HepG2 (cell line): ENCODE measurements around the gene RABGGTA. TPM values are rescaled to one million over a fixed set of nuclear protein-coding genes. Genes with fewer than 3 reads are reported as not detected.

Experiments used
- ARNT2 ChIP-seq: sonication (generic); formaldehyde crosslinking; IDR thresholded peaks from 2 replicates; pipeline ENCODE4 v1.8.0; 2022; ENCODE audit warnings: mild to moderate bottlenecking, low read depth, missing genetic modification reagents, moderate library complexity
- BCL6 ChIP-seq: IDR thresholded peaks from 2 replicates; pipeline ENCODE4 v1.6.1; 2016; ENCODE audit warnings: missing genetic modification reagents, missing compliant biosample characterization
- KIAA2018 ChIP-seq: sonication (generic); formaldehyde crosslinking; IDR thresholded peaks from 2 replicates; pipeline ENCODE4 v1.5.0; 2020; ENCODE audit warnings: mild to moderate bottlenecking, missing genetic modification reagents, borderline replicate concordance
- KLF13 ChIP-seq: sonication (generic); formaldehyde crosslinking; IDR thresholded peaks from 2 replicates; pipeline ENCODE4 v1.4.0; 2020; ENCODE audit warnings: mild to moderate bottlenecking, missing genetic modification reagents
- NFE2L2 ChIP-seq: fragments of 150-350 bp; IDR thresholded peaks from 2 replicates; pipeline ENCODE4 v1.6.1; 2014; ENCODE audit warnings: low read length
- RFX1 ChIP-seq: fragments of 450-650 bp; IDR thresholded peaks from 2 replicates; pipeline ENCODE4 v1.6.1; 2017
- TBL1XR1 ChIP-seq: fragments of 150-350 bp; IDR thresholded peaks from 2 replicates; pipeline ENCODE4 v1.6.1; 2014; ENCODE audit warnings: borderline replicate concordance, low read length; ENCODE audit not compliant: partially characterized antibody
- TBX2 ChIP-seq: sonication (generic); formaldehyde crosslinking; IDR thresholded peaks from 2 replicates; pipeline ENCODE4 v1.5.0; 2020; ENCODE audit warnings: missing genetic modification reagents, mild to moderate bottlenecking, borderline replicate concordance
- TBX3 ChIP-seq: fragments of 450-650 bp; IDR thresholded peaks from 2 replicates; pipeline ENCODE4 v1.6.1; 2017; ENCODE audit warnings: antibody characterized with exemption, mild to moderate bottlenecking, inconsistent platforms, borderline replicate concordance
- TFAP4 ChIP-seq: sonication (generic); IDR thresholded peaks from 2 replicates; pipeline ENCODE4 v1.6.1; 2016; ENCODE audit warnings: low read depth, borderline replicate concordance
- THAP8 ChIP-seq: sonication (generic); formaldehyde crosslinking; IDR thresholded peaks from 2 replicates; pipeline ENCODE4 v1.5.1; 2020; ENCODE audit warnings: missing genetic modification reagents, mild to moderate bottlenecking, borderline replicate concordance
- ZFX ChIP-seq: sonication (generic); formaldehyde crosslinking; IDR thresholded peaks from 2 replicates; pipeline ENCODE4 v1.4.0; 2020; ENCODE audit warnings: mild to moderate bottlenecking, low read depth, missing genetic modification reagents, moderate library complexity
- ZNF549 ChIP-seq: sonication (generic); formaldehyde crosslinking; IDR thresholded peaks from 2 replicates; pipeline ENCODE4 v1.5.0; 2020; ENCODE audit warnings: missing genetic modification reagents
- ZNF597 ChIP-seq: sonication (generic); formaldehyde crosslinking; IDR thresholded peaks from 2 replicates; pipeline ENCODE4 v1.5.0; 2020; ENCODE audit warnings: missing genetic modification reagents
- ZNF644 ChIP-seq: IDR thresholded peaks from 2 replicates; pipeline ENCODE4 v1.6.1; 2016; ENCODE audit warnings: low read depth
- ZNF720 ChIP-seq: sonication (generic); formaldehyde crosslinking; IDR thresholded peaks from 2 replicates; pipeline ENCODE4 v1.4.0; 2020; ENCODE audit warnings: missing genetic modification reagents
- polyA plus RNA-seq, 8 experiments: library from polyadenylated mRNA; depleted of rRNA in 3 of 8; stranded (reverse) in 7 of 8; unstranded in 1 of 8; fragments of >200 nt; fragmentation: Illumina TruSeq in 4 of 8; extraction: Trizol in 4 of 8; gene quantifications; 2 replicates each; pipeline versions ENCODE4 v1.2.1 to v1.2.3, GENCODE V29; 2011 to 2016; ENCODE audit warnings: low read depth in 4 of 8, missing spikeins in 1 of 8, mixed read lengths in 1 of 8; ENCODE audit not compliant: insufficient read depth in 1 of 8
- total RNA-seq, 5 experiments: library from RNA; depleted of rRNA; stranded (reverse); fragments of >200 nt; fragmentation: Illumina TruSeq; extraction: Trizol; gene quantifications; 2 replicates each; pipeline ENCODE4 v1.2.3, GENCODE V29; 2016; ENCODE audit warnings: low read depth in 1 of 5

RABGGTA gene
- total and polyA plus RNA-seq, 2 of the 13 experiments (the other 11 are each of a cell fraction or from before 2014, with no cell fraction given), result 57.9 to 90.8 TPM

GRCh38 chr14:24241829-24242443 is 29.5 kb downstream of the RABGGTA start (continued):
- TF ChIP-seq TBX3 (no peak), ZFX (CRISPR knock-in tag) (peak; percentile 84), TFAP4 (no peak), KIAA2018 (CRISPR knock-in tag) (peak; percentile 38; the same call in 1 of the 2 replicates), TBX2 (CRISPR knock-in tag) (no peak), ZNF597 (CRISPR knock-in tag) (0 out of 2 replicates have a peak, but pooled peaks have one; percentile 18), NFE2L2 (no peak), BCL6 (CRISPR knock-in tag) (peak; percentile 53; the same call in 1 of the 2 replicates), ARNT2 (no peak), TBL1XR1 (no peak), THAP8 (CRISPR knock-in tag) (no peak), RFX1 (no peak), ZNF720 (CRISPR knock-in tag) (no peak; the same call in 1 of the 2 replicates), ZNF644 (CRISPR knock-in tag) (0 out of 2 replicates have a peak, but pooled peaks have one; percentile 7), ZNF549 (CRISPR knock-in tag) (no peak), KLF13 (CRISPR knock-in tag) (peak; percentile 80; the same call in 1 of the 2 replicates)
